T-helper 17 cell (primary cell): ENCODE results near the gene SDK1. TPM values are rescaled to one million over a fixed set of nuclear protein-coding genes. Genes with fewer than 3 reads are reported as not detected.

ENCODE experiments used
- ATAC-seq: fragments of 150-1000 bp; cut with Tn5 transposase; 2 replicates; pipeline ENCODE4 v1.10.0; 2021; ENCODE audit warnings: mild to moderate bottlenecking, moderate library complexity
- DNase-seq, 3 donors: peaks; one replicate each; pipeline versions ENCODE4 v3.0.0 to v3.0.0-alpha.2; 2020 to 2021
- H3K9me3 ChIP-seq: one replicate; pipeline ENCODE4 v1.7.0; 2013; ENCODE audit warnings: low read length, mild to moderate bottlenecking; ENCODE audit not compliant: control insufficient read depth, poor library complexity, severe bottlenecking
- H3K27ac Mint-ChIP-seq: one replicate; pipeline ENCODE4 v1.8.0; 2022; ENCODE audit warnings: mild to moderate bottlenecking, moderate library complexity, mixed read lengths
- H3K27me3 Mint-ChIP-seq: one replicate; pipeline ENCODE4 v1.8.0; 2022; ENCODE audit warnings: mixed read lengths
- H3K36me3 Mint-ChIP-seq: one replicate; pipeline ENCODE4 v1.8.0; 2022; ENCODE audit warnings: low read depth, mixed read lengths
- H3K4me1 Mint-ChIP-seq: one replicate; pipeline ENCODE4 v1.8.0; 2022; ENCODE audit warnings: mild to moderate bottlenecking, mixed read lengths
- H3K4me3 Mint-ChIP-seq: one replicate; pipeline ENCODE4 v1.8.0; 2022; ENCODE audit warnings: mild to moderate bottlenecking, moderate library complexity, mixed read lengths
- total RNA-seq, 4 donors: library from RNA in 2 of 4; stranded (reverse) in 2 of 4; gene quantifications; one replicate each; pipeline ENCODE4 v1.2.3 and lab custom pipeline; 2022 to 2026

Gene SDK1
- total RNA-seq, 2 donors from 2014 or later: 0.12 to 0.13 TPM

GRCh38 chr7:4030346-4030950 is 729.4 kb downstream of the SDK1 start:
- H3K27me3 Mint-ChIP-seq: peaks cover 26% of the 10 kb centered on the region
- no peak overlapping the region for H3K27ac Mint-ChIP-seq
- no peaks in the 10 kb centered on the region for H3K9me3 ChIP-seq
- no peak overlapping the region for H3K4me3 Mint-ChIP-seq
- no peaks in the 10 kb centered on the region for H3K4me1 Mint-ChIP-seq
- no peak for ATAC-seq
- no peak for DNase-seq
- no peaks in the 10 kb centered on the region for H3K36me3 Mint-ChIP-seq

- peaks cover 22% of the 10 kb centered on the region for H3K27me3 Mint-ChIP-seq
- no peak for ATAC-seq
- no peaks in the 10 kb centered on the region for H3K4me1 Mint-ChIP-seq
- no peak overlapping the region for H3K4me3 Mint-ChIP-seq
- no peak for DNase-seq
- no peak overlapping the region for H3K27ac Mint-ChIP-seq
- H3K36me3 Mint-ChIP-seq: no peaks in the 10 kb centered on the region
- no peaks in the 10 kb centered on the region for H3K9me3 ChIP-seq
Measured at GRCh38 chr7:4033996-4034395, 732.9 kb downstream of the SDK1 start.

GRCh38 chr7:4037308-4037707 is 736.3 kb downstream of the SDK1 start:
- DNase-seq (no peak), ATAC-seq (no peak)
- no peak overlapping the region for H3K4me3 Mint-ChIP-seq
- peaks cover 14% of the 10 kb centered on the region for H3K27me3 Mint-ChIP-seq
- no peaks in the 10 kb centered on the region for H3K9me3 ChIP-seq
- no peaks in the 10 kb centered on the region for H3K36me3 Mint-ChIP-seq
- H3K27ac Mint-ChIP-seq: no peak overlapping the region
- no peaks in the 10 kb centered on the region for H3K4me1 Mint-ChIP-seq

- ATAC-seq (no peak), DNase-seq (no peak)
- no peak overlapping the region for H3K4me3 Mint-ChIP-seq
- H3K36me3 Mint-ChIP-seq: no peaks in the 10 kb centered on the region
- H3K27me3 Mint-ChIP-seq: peaks cover 14% of the 10 kb centered on the region
- no peaks in the 10 kb centered on the region for H3K4me1 Mint-ChIP-seq
- H3K27ac Mint-ChIP-seq: no peak overlapping the region
- H3K9me3 ChIP-seq: no peaks in the 10 kb centered on the region
Measured at GRCh38 chr7:4037877-4038276, 736.8 kb downstream of the SDK1 start.

GRCh38 chr7:4040109-4040928 is 739.3 kb downstream of the SDK1 start:
- no peaks in the 10 kb centered on the region for H3K4me1 Mint-ChIP-seq
- H3K4me3 Mint-ChIP-seq: no peak overlapping the region
- no peaks in the 10 kb centered on the region for H3K36me3 Mint-ChIP-seq
- no peaks in the 10 kb centered on the region for H3K9me3 ChIP-seq
- H3K27me3 Mint-ChIP-seq: peaks cover 4% of the 10 kb centered on the region
- ATAC-seq (no peak), DNase-seq (no peak)
- no peak overlapping the region for H3K27ac Mint-ChIP-seq

GRCh38 chr7:4042402-4043045 is 741.5 kb downstream of the SDK1 start:
- H3K4me1 Mint-ChIP-seq: no peaks in the 10 kb centered on the region
- H3K4me3 Mint-ChIP-seq: no peak overlapping the region
- no peak for DNase-seq
- H3K9me3 ChIP-seq: no peaks in the 10 kb centered on the region
- no peak for ATAC-seq
- no peaks in the 10 kb centered on the region for H3K27me3 Mint-ChIP-seq
- no peaks in the 10 kb centered on the region for H3K36me3 Mint-ChIP-seq
- H3K27ac Mint-ChIP-seq: no peak overlapping the region

- Mint-ChIP-seq H3K27me3 (peaks cover 1% of the 10 kb centered on the region), H3K4me1 (no peaks in the 10 kb centered on the region), H3K36me3 (no peaks in the 10 kb centered on the region), H3K27ac (no peak overlapping the region), H3K4me3 (no peak overlapping the region)
- DNase-seq (no peak), ATAC-seq (no peak)
- H3K9me3 ChIP-seq: no peaks in the 10 kb centered on the region
Measured at GRCh38 chr7:4043988-4044387, 742.9 kb downstream of the SDK1 start.

- Mint-ChIP-seq H3K4me3 (no peak overlapping the region), H3K27ac (no peak overlapping the region), H3K36me3 (no peaks in the 10 kb centered on the region), H3K27me3 (peaks cover 6% of the 10 kb centered on the region), H3K4me1 (no peaks in the 10 kb centered on the region)
- H3K9me3 ChIP-seq: no peaks in the 10 kb centered on the region
- DNase-seq (no peak), ATAC-seq (no peak)
Measured at GRCh38 chr7:4045450-4045849, 744.4 kb downstream of the SDK1 start.

GRCh38 chr7:4045975-4046374 is 744.9 kb downstream of the SDK1 start:
- Mint-ChIP-seq H3K4me1 (no peaks in the 10 kb centered on the region), H3K36me3 (no peaks in the 10 kb centered on the region), H3K27me3 (peaks cover 6% of the 10 kb centered on the region), H3K4me3 (no peak overlapping the region), H3K27ac (no peak overlapping the region)
- ATAC-seq (no peak), DNase-seq (no peak)
- H3K9me3 ChIP-seq: no peaks in the 10 kb centered on the region

- Mint-ChIP-seq H3K36me3 (no peaks in the 10 kb centered on the region), H3K27me3 (peaks cover 6% of the 10 kb centered on the region), H3K27ac (no peak overlapping the region), H3K4me1 (no peaks in the 10 kb centered on the region), H3K4me3 (peak overlapping the region; percentile 26)
- no peaks in the 10 kb centered on the region for H3K9me3 ChIP-seq
- ATAC-seq (no peak), DNase-seq (no peak)
Measured at GRCh38 chr7:4048336-4048735, 747.3 kb downstream of the SDK1 start.

- ATAC-seq (no peak), DNase-seq (no peak)
- H3K36me3 Mint-ChIP-seq: no peaks in the 10 kb centered on the region
Measured at GRCh38 chr7:4049202-4049601, 748.1 kb downstream of the SDK1 start.

GRCh38 chr7:4050126-4050660 is 749.1 kb downstream of the SDK1 start:
- no peak for ATAC-seq
- H3K4me3 Mint-ChIP-seq: no peak overlapping the region
- H3K27ac Mint-ChIP-seq: no peak overlapping the region
- DNase-seq: no peak
- no peaks in the 10 kb centered on the region for H3K4me1 Mint-ChIP-seq
- no peaks in the 10 kb centered on the region for H3K36me3 Mint-ChIP-seq
- H3K27me3 Mint-ChIP-seq: peaks cover 11% of the 10 kb centered on the region
- no peaks in the 10 kb centered on the region for H3K9me3 ChIP-seq

More at GRCh38 chr7:4049202-4049601, 748.1 kb downstream of the SDK1 start:
- Mint-ChIP-seq H3K27ac (no peak overlapping the region), H3K27me3 (peaks cover 6% of the 10 kb centered on the region), H3K4me3 (no peak overlapping the region), H3K4me1 (no peaks in the 10 kb centered on the region)
- no peaks in the 10 kb centered on the region for H3K9me3 ChIP-seq

GRCh38 chr7:4051696-4052095 is 750.6 kb downstream of the SDK1 start:
- Mint-ChIP-seq H3K4me3 (no peak overlapping the region), H3K27me3 (peaks cover 16% of the 10 kb centered on the region), H3K36me3 (peaks cover 3% of the 10 kb centered on the region), H3K4me1 (no peaks in the 10 kb centered on the region), H3K27ac (no peak overlapping the region)
- H3K9me3 ChIP-seq: no peaks in the 10 kb centered on the region
- DNase-seq: no peak
- ATAC-seq: no peak
